ENCODE data around the gene NIBAN1. TPM values are rescaled to one million over a fixed set of nuclear protein-coding genes. Genes with fewer than 3 reads are reported as not detected.
"Not testable (repeated sequence)": the region's sequence is repeated elsewhere in the genome, so short reads cannot be mapped to it uniquely, and the experiment has no call there.

Gene NIBAN1
- total RNA-seq, 2 donors from 2014 or later: 198 to 371 TPM

DNA sequence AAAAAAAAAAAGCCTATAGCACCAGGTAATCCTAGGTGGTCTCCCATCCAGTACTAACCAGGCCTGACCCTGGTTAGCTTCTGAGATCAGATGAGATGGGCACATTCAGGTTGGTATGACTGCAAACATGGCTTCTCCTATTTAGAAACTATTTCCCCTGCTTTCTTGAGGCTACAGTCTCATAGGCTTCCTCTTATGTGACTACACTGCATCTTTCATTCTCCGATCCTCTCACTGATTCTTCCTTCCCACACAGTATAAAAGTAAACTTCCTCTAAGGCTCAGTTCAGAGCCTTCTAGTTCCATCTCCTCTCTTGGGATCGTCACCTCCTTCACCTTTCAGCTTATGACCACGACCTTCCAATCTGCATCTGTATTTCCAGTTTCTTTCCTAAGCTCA lies 40.6 kb upstream of the NIBAN1 start:
- no peaks in the 10 kb centered on the region for H3K4me1 ChIP-seq
- H3K36me3 ChIP-seq: no peaks in the 10 kb centered on the region
- no peak overlapping the region for H3K4me3 ChIP-seq
- no peak overlapping the region for H3K27ac ChIP-seq
- no peaks in the 10 kb centered on the region for H3K9me3 ChIP-seq
- TF ChIP-seq, protein P1, sequence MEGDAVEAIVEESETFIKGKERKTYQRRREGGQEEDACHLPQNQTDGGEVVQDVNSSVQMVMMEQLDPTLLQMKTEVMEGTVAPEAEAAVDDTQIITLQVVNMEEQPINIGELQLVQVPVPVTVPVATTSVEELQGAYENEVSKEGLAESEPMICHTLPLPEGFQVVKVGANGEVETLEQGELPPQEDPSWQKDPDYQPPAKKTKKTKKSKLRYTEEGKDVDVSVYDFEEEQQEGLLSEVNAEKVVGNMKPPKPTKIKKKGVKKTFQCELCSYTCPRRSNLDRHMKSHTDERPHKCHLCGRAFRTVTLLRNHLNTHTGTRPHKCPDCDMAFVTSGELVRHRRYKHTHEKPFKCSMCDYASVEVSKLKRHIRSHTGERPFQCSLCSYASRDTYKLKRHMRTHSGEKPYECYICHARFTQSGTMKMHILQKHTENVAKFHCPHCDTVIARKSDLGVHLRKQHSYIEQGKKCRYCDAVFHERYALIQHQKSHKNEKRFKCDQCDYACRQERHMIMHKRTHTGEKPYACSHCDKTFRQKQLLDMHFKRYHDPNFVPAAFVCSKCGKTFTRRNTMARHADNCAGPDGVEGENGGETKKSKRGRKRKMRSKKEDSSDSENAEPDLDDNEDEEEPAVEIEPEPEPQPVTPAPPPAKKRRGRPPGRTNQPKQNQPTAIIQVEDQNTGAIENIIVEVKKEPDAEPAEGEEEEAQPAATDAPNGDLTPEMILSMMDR (IDR thresholded peaks at IDR 0.05): no peak
- DNase-seq (ENCODE audit: low spot score): no peak
- H3K27me3 ChIP-seq: no peaks in the 10 kb centered on the region

DNA sequence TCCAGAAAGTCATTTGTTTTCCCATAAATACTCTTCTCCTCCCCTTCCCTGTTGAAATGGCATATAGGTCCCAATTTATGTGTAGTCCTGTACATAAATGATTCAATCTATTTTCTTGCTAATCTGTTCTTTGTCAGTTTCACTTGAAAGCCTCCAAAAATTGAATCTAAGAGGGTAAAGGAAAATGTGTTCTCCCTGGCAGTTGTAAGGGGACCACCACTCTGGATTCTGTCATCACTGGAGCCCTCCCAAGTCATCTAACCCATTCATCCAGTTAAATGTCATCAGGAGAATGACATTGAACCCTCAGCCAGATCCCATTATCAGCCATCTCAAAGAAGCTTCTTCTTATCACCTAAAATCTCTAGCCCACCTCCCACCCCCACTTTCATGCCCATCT lies 36.1 kb upstream of the NIBAN1 start:
- Histone ChIP-seq H3K36me3 (no peaks in the 10 kb centered on the region), H3K9me3 (no peaks in the 10 kb centered on the region), H3K27ac (no peak overlapping the region), H3K4me3 (no peak overlapping the region), H3K4me1 (no peaks in the 10 kb centered on the region), H3K27me3 (no peaks in the 10 kb centered on the region)
- DNase-seq (ENCODE audit: low spot score): no peak
- TF ChIP-seq, protein P1 (IDR thresholded peaks at IDR 0.05): no peak

DNA sequence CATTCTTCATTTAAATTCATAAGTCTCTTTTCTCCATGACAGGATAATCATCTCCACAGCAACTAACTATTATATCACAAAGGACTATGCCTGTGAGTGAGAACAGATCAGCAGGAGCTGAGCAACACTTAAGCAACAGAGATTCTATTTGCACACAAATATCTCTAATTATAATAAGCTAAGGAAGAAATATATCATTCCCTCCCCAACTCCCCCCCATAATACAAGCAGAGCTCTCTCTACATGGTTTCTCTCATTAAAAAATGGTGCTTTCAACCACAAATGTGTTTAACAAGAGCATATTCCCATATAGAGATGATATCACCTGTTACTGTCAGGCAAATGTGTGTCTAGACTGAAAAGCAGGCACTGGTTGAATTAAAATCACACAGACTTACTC lies 34.5 kb upstream of the NIBAN1 start:
- no peaks in the 10 kb centered on the region for H3K27me3 ChIP-seq
- H3K36me3 ChIP-seq: no peaks in the 10 kb centered on the region
- H3K27ac ChIP-seq: no peak overlapping the region
- no peaks in the 10 kb centered on the region for H3K4me1 ChIP-seq
- H3K4me3 ChIP-seq: no peak overlapping the region
- no peak for DNase-seq (ENCODE audit: low spot score)
- TF ChIP-seq, protein P1 (IDR thresholded peaks at IDR 0.05): no peak
- H3K9me3 ChIP-seq: no peaks in the 10 kb centered on the region

DNA sequence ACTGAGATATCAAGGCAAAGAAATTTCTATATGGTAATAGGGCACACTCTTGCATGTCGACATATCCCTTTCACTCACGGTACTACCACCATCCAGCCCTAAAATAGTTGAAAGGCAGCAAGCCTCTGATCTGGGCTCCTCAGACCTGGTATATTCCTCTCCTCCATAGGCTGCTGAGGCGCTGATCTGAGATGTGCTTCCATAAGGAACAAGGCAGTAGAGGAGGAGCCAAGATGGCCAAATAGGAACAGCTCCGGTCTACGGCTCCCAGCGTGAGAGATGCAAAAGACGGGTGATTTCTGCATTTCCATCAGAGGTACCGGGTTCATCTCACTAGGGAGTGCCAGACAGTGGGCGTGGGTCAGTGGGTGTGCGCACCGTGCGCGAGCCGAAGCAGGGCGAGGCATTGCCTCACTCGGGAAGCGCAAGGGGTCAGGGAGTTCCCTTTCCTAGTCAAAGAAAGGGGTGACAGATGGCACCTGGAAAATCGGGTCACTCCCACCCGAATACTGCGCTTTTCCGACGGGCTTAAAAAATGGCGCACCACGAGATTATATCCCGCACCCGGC lies 27.1 kb upstream of the NIBAN1 start:
- not testable (repeated sequence) for DNase-seq (ENCODE audit: low spot score); H3K27ac ChIP-seq; H3K36me3 ChIP-seq

DNA sequence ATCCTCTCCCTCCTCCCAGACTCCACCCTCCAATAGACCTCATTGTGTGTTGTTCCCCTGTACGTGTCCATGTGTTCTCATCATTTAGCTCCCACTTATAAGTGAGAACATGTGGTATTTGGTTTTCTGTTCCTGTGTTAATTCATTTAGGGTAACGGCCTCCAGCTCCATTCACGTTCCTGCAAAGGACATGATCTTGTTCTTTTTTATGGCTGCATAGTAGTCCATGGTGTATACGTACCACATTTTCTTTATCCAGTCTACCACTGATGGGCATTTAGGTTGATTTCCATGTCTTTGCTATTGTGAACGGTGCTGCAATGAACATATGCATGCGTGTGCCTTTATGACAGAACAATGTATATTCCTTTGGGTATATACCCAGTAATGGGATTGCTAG lies 25.7 kb upstream of the NIBAN1 start:
- not testable (repeated sequence) for H3K4me1 ChIP-seq; H3K27me3 ChIP-seq; H3K36me3 ChIP-seq; H3K9me3 ChIP-seq; H3K4me3 ChIP-seq; H3K27ac ChIP-seq; DNase-seq (ENCODE audit: low spot score)

More for the DNA sequence above, 27.1 kb upstream of the NIBAN1 start:
- H3K4me1 ChIP-seq, H3K9me3 ChIP-seq, H3K4me3 ChIP-seq, H3K27me3 ChIP-seq: not testable (repeated sequence)

DNA sequence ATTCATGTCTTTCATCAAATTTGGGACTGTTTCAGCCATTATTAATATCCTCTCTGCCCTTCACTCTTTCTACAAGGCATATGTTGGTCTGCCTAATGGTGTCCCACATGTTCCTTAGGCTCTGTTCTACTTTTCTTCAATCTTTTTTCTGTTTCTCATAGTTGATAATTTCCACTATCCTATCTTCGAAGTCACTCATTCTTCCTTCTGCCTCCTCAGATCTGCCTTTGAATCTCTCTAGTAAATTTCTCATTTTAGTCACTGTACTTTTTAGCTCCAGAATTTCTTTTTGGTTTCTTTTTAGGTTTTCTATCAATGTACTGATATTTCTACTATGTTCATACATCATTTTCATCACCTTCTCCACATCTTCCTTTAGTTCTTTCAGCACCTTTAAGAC lies 20.0 kb upstream of the NIBAN1 start:
- DNase-seq (ENCODE audit: low spot score): no peak
- TF ChIP-seq, protein P1 (IDR thresholded peaks at IDR 0.05): no peak
- no peaks in the 10 kb centered on the region for H3K36me3 ChIP-seq
- no peak overlapping the region for H3K4me3 ChIP-seq
- H3K4me1 ChIP-seq: no peaks in the 10 kb centered on the region
- H3K27me3 ChIP-seq: no peaks in the 10 kb centered on the region
- H3K9me3 ChIP-seq: peaks cover 0 to 6% of the 10 kb centered on the region in 2 donors
- H3K27ac ChIP-seq: no peak overlapping the region

DNA sequence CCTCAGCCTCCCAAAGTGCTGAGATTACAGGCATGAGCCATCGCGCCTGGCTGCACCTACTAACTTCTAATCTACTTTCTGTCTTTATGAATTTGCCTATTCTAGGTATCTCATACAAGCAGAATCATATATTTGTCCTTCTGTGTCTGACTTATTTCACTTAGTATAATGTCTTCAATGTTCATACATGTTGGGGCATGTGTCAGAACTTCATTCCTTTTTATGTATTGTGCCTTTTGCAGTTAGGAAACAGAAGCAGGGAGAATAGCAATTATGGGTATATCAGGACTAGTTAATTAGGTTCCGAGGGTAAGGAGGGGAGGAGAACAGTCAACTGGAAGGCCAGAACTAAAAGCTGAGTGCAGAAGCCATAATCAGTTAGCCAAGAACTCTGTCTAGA lies 18.0 kb upstream of the NIBAN1 start:
- H3K27ac ChIP-seq: no peak overlapping the region
- H3K4me3 ChIP-seq: no peak overlapping the region
- H3K4me1 ChIP-seq: no peaks in the 10 kb centered on the region
- DNase-seq (ENCODE audit: low spot score): no peak
- H3K27me3 ChIP-seq: no peaks in the 10 kb centered on the region
- peaks cover 0 to 6% of the 10 kb centered on the region in 2 donors for H3K9me3 ChIP-seq
- no peaks in the 10 kb centered on the region for H3K36me3 ChIP-seq
- TF ChIP-seq, protein P1 (IDR thresholded peaks at IDR 0.05): no peak

All from right atrium auricular region (tissue), 2 donors.